GM12878 (cell line): ENCODE measurements around the gene ARL17B. TPM values are rescaled to one million over a fixed set of nuclear protein-coding genes. Genes with fewer than 3 reads are reported as not detected.
"Not testable (repeated sequence)": the region's sequence is repeated elsewhere in the genome, so short reads cannot be mapped to it uniquely, and the experiment has no call there.

ENCODE experiments used
- ATAC-seq: fragments of 200-7000 bp; cut with Tn5 transposase; 3 replicates; pipeline ENCODE4 v1.9.1; 2020; ENCODE audit warnings: mild to moderate bottlenecking, moderate library complexity
- BruUV-seq: library from RNA; stranded (reverse); fragments of 400-500 nt; replicated peaks from 2 replicates; lab custom pipeline; 2021; lab: Mats Ljungman, UMichigan
- CTCF ChIA-PET: fragments of 300-600 bp; sonication (Branson Sonifier 250); formaldehyde crosslinking; extraction: SDS; loops from one replicate; lab custom pipeline; 2021; ENCODE audit warnings: inconsistent platforms; lab: Yijun Ruan, JAX
- POLR2A ChIA-PET: fragments of 350-600 bp; formaldehyde crosslinking; extraction: SDS; loops from one replicate; lab custom pipeline; 2021; ENCODE audit warnings: inconsistent platforms; lab: Charles Lee
- RAD21 ChIA-PET: fragments of 300-600 bp; sonication (Branson Sonifier 250); formaldehyde crosslinking; loops from one replicate; lab custom pipeline; 2023; ENCODE audit warnings: antibody characterized with exemption; ENCODE audit not compliant: unreplicated experiment; lab: Charles Lee
- SMC1A ChIA-PET: fragments of 300-600 bp; sonication (Branson Sonifier 250); formaldehyde crosslinking; loops from one replicate; lab custom pipeline; 2023; ENCODE audit not compliant: unreplicated experiment, uncharacterized antibody; lab: Charles Lee
- DNase-seq: peaks from one replicate; pipeline ENCODE4 v3.0.0-alpha.2; 2011; ENCODE audit warnings: low read depth, low spot score
- FAIRE-seq: peaks from 3 replicates; lab custom pipeline; 2011; peaks lifted over from hg19 to GRCh38; lab: Jason Lieb, UNC
- H2AFZ ChIP-seq: 2 replicates; pipeline ENCODE4 v1.6.0; 2011; ENCODE audit warnings: low read depth, low read length, control low read depth; ENCODE audit not compliant: control insufficient read depth
- H3K27ac ChIP-seq: 2 replicates; pipeline ENCODE4 v1.5.1; 2011; ENCODE audit warnings: control low read depth; ENCODE audit not compliant: control insufficient read depth, insufficient read depth
- H3K27me3 ChIP-seq, 2 experiments: replicated peaks in 1 of 2; 2 replicates each; pipeline versions ENCODE4 v1.6.0 to v1.6.1; 2011; ENCODE audit warnings: low read length in 1 of 2; ENCODE audit not compliant: control insufficient read depth in 2 of 2, insufficient read depth in 2 of 2
- H3K36me3 ChIP-seq, 2 experiments: 2 replicates each; pipeline ENCODE4 v1.5.1; 2011; ENCODE audit warnings: low read length in 1 of 2; ENCODE audit not compliant: control insufficient read depth in 2 of 2, insufficient read depth in 2 of 2
- H3K4me1 ChIP-seq: 2 replicates; pipeline ENCODE4 v1.6.1; 2011; ENCODE audit warnings: mild to moderate bottlenecking, low read length, moderate library complexity, mixed read lengths; ENCODE audit not compliant: control insufficient read depth, insufficient read depth
- H3K4me2 ChIP-seq: 2 replicates; pipeline ENCODE4 v1.6.0; 2011; ENCODE audit warnings: control low read depth; ENCODE audit not compliant: control insufficient read depth, insufficient read depth
- H3K4me3 ChIP-seq: fragments of 200-600 bp; sonication (generic); 2 replicates; pipeline ENCODE4 v1.5.1; 2016
- H3K79me2 ChIP-seq: 2 replicates; pipeline ENCODE4 v1.6.0; 2011; ENCODE audit warnings: low read length; ENCODE audit not compliant: control insufficient read depth, insufficient read depth
- H3K9ac ChIP-seq: 2 replicates; pipeline ENCODE4 v1.8.0; 2011; ENCODE audit warnings: low read length, control low read depth, mixed read lengths; ENCODE audit not compliant: control insufficient read depth, insufficient read depth
- H3K9me3 ChIP-seq: replicated peaks from 3 replicates; pipeline ENCODE4 v1.5.1; 2011; ENCODE audit warnings: mild to moderate bottlenecking, low read length; ENCODE audit not compliant: control insufficient read depth, insufficient read depth
- H4K20me1 ChIP-seq: 2 replicates; pipeline ENCODE4 v1.6.0; 2011; ENCODE audit not compliant: control insufficient read depth, insufficient read depth
- WGBS: methylation state at CpG from one replicate; pipeline ENCODE4 v1.1.6; 2016; ENCODE audit warnings: low lambda C conversion rate; ENCODE audit not compliant: insufficient replicate concordance, insufficient coverage; ENCODE audit errors: missing lambda C conversion rate; 5-methylcytosine and 5-hydroxymethylcytosine counted together
- in situ Hi-C: fragments of 300-500 bp; cut with MboI; formaldehyde crosslinking; loops from 9 replicates; pipeline ENCODE4 v1.14.3; 2018; ENCODE audit warnings: mixed read lengths
- intact Hi-C: fragments of 100-400 bp; cut with micrococcal nuclease; formaldehyde crosslinking; loops from one replicate; pipeline ENCODE4 v1.14.2; 2022; ENCODE audit not compliant: unreplicated experiment
- polyA plus RNA-seq, 11 experiments: library from polyadenylated mRNA; depleted of rRNA in 4 of 11; unstranded in 6 of 11; stranded (reverse) in 5 of 11; fragments of >200 nt; fragmentation: Nextera tagmentation in 4 of 11; fragmentation: Illumina TruSeq in 1 of 11; extraction: Ambion mirVana in 4 of 11; extraction: Trizol in 1 of 11; gene quantifications; 1 replicate in 1 of 11; 2 replicates in 10 of 11; pipeline versions ENCODE4 v1.2.1 to v1.2.3, GENCODE V29; 2011 to 2016; ENCODE audit warnings: inconsistent platforms in 2 of 11, missing spikeins in 2 of 11, low read depth in 1 of 11
- total RNA-seq, 4 experiments: library from RNA; depleted of rRNA in 3 of 4; stranded (reverse); fragments of >200 nt in 3 of 4; fragmentation: Illumina TruSeq in 1 of 4; extraction: Trizol in 1 of 4; gene quantifications; 2 replicates each; pipeline versions ENCODE4 v1.2.1 to v1.2.3, GENCODE V29; 2013 to 2021

ARL17B gene
- total and polyA plus RNA-seq, 10 of the 15 experiments (the other 5 are each of a cell fraction or from before 2014, with no cell fraction given): 6.0 to 25.1 (median 14.2) TPM

GRCh38 chr17:46285500-46285899 is 76.1 kb downstream of the ARL17B start:
- in situ Hi-C loops: not testable (repeated sequence)

GRCh38 chr17:46284467-46284866 is 77.1 kb downstream of the ARL17B start:
- intact Hi-C loops, RAD21 ChIA-PET, H3K4me3 ChIP-seq, H3K4me2 ChIP-seq, H3K4me1 ChIP-seq, BruUV-seq, FAIRE-seq, H3K27ac ChIP-seq, ATAC-seq, DNase-seq, H2AFZ ChIP-seq, H3K36me3 ChIP-seq, H3K27me3 ChIP-seq, H3K9ac ChIP-seq, in situ Hi-C loops, H3K9me3 ChIP-seq, H4K20me1 ChIP-seq, CTCF ChIA-PET, H3K79me2 ChIP-seq: not testable (repeated sequence)
- ChIA-PET POLR2A (interaction anchor here (0.7 kb wide), 1 partner anchor 17 kb away, joined by 3 read pairs; no protein-coding TSS in a partner anchor), SMC1A (interaction anchor here (0.8 kb wide), 1 partner anchor 97 kb away, joined by 3 read pairs; no protein-coding TSS in a partner anchor)
- WGBS: 33% methylated on average over 1 of the region's 1 CpG

More at GRCh38 chr17:46285500-46285899, 76.1 kb downstream of the ARL17B start:
- ChIA-PET RAD21 (interaction anchor here (0.7 kb wide), 1 partner anchor 1052 kb away, joined by 3 read pairs; no protein-coding TSS in a partner anchor), SMC1A (interaction anchor here (1.1 to 2.3 kb wide), 4 partner anchors 20 to 704 kb away, joined by 3 to 9 read pairs (median 6); no protein-coding TSS in a partner anchor), POLR2A (interaction anchor here (0.6 kb wide), 1 partner anchor 184 kb away, joined by 7 read pairs; no protein-coding TSS in a partner anchor), CTCF (interaction anchor here (0.7 to 6.3 kb wide), 9 partner anchors 10 to 394 kb away, joined by 3 to 64 read pairs (median 9); no protein-coding TSS in a partner anchor)
- H2AFZ ChIP-seq, H3K79me2 ChIP-seq, H3K4me3 ChIP-seq, H3K27me3 ChIP-seq, H3K9me3 ChIP-seq, ATAC-seq, BruUV-seq, intact Hi-C loops, H4K20me1 ChIP-seq, FAIRE-seq, H3K9ac ChIP-seq, H3K27ac ChIP-seq, H3K36me3 ChIP-seq, H3K4me2 ChIP-seq, DNase-seq, H3K4me1 ChIP-seq: not testable (repeated sequence)
- WGBS: 44% methylated on average over 2 of the region's 2 CpGs

DNA sequence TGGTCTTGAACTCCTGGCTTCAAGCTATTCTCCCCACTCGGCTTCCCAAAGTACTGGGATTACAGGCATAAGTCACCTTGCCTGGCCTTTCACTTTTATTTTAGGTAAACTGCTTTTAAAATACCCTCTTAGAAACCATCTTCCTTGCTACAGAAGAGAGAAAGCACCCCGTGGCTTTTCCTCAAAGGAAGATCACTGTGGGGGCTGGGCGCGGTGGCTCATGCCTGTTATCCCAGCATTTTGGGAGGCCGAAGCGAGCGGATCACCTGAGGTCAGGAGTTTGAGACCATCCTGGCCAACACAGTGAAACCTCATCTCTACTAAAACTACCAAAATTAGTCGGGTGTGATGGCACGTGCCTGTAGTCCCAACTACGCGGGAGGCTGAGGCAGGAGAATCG is 78.9 kb downstream of the ARL17B start:
- SMC1A ChIA-PET, POLR2A ChIA-PET, in situ Hi-C loops, H3K9me3 ChIP-seq, H3K9ac ChIP-seq, H3K27ac ChIP-seq, H3K27me3 ChIP-seq, H2AFZ ChIP-seq, RAD21 ChIA-PET, H3K79me2 ChIP-seq, H3K36me3 ChIP-seq, CTCF ChIA-PET, BruUV-seq, DNase-seq, intact Hi-C loops, H3K4me1 ChIP-seq, ATAC-seq, H3K4me3 ChIP-seq, H3K4me2 ChIP-seq, FAIRE-seq, H4K20me1 ChIP-seq: not testable (repeated sequence)
- WGBS: 76% methylated on average over 12 of the region's 12 CpGs

DNA sequence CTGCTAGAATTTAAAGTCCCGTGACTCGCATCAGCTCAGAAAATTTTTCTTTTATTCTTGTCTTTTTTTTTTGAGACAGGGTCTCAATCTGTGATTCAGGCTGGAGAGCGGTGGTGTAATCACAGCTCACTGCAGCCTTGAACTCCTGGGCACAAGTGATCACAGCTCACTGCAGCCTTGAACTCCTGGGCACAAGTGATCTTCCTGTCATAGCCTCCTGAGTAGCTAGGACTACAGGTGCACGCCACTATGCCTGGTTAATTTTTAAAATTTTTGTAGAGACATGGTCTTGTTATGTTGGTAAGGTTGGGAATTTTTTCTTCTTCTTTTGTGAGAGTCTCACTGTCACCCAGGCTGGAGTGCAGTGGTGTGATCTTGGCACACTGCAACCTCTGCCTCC is 80.2 kb downstream of the ARL17B start:
- RAD21 ChIA-PET, H3K79me2 ChIP-seq, CTCF ChIA-PET, H4K20me1 ChIP-seq, POLR2A ChIA-PET, H3K4me3 ChIP-seq, H3K4me2 ChIP-seq, H3K9ac ChIP-seq, H3K27me3 ChIP-seq, H2AFZ ChIP-seq, H3K27ac ChIP-seq, H3K4me1 ChIP-seq, H3K36me3 ChIP-seq, intact Hi-C loops, BruUV-seq, H3K9me3 ChIP-seq, SMC1A ChIA-PET, DNase-seq, FAIRE-seq, ATAC-seq, in situ Hi-C loops: not testable (repeated sequence)
- 67% methylated on average over 4 of the region's 4 CpGs for WGBS
